ENCODE data around the gene MAJIN. TPM values are rescaled to one million over a fixed set of nuclear protein-coding genes. Genes with fewer than 3 reads are reported as not detected.

MAJIN gene
- total and polyA plus RNA-seq, 9 of the 15 experiments (the other 6 are each of a cell fraction or from before 2014, with no cell fraction given), result 0.17 to 0.83 (median 0.24) TPM; not detected in 2

DNA sequence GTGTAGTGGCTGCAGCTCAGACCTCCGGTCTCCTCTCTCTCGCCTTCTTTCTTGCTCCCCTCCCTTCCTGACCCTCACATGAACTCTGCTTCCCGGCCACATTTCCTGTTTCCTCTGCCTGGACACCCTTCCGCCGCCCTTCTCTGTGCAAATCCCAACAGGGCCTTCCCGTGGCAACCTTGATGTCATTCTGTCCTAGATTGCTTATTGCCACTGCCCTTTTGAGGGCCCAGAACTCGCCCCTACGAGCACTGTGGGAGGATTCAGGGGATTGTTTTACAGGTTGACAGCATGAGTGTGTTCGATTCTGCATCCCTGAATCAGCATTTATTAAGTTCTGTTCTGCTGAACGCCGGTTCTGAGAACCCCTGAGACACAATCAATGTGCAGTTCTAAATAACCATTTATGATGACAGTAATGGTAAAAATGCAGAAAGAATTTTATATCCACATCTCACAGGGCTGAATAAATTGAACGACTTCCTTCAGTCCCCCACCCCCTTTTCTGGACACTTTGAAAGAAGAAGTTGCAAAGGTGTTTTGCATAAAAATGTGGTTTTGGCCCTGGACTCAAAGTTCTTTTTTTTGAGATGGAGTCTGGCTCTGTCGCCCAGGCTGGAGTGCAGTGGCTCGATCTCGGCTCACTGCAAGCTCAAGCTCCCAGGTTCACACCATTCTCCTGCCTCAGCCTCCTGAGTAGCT, 18.5 kb upstream of the MAJIN start (continued):
- TF ChIP-seq, protein P1, sequence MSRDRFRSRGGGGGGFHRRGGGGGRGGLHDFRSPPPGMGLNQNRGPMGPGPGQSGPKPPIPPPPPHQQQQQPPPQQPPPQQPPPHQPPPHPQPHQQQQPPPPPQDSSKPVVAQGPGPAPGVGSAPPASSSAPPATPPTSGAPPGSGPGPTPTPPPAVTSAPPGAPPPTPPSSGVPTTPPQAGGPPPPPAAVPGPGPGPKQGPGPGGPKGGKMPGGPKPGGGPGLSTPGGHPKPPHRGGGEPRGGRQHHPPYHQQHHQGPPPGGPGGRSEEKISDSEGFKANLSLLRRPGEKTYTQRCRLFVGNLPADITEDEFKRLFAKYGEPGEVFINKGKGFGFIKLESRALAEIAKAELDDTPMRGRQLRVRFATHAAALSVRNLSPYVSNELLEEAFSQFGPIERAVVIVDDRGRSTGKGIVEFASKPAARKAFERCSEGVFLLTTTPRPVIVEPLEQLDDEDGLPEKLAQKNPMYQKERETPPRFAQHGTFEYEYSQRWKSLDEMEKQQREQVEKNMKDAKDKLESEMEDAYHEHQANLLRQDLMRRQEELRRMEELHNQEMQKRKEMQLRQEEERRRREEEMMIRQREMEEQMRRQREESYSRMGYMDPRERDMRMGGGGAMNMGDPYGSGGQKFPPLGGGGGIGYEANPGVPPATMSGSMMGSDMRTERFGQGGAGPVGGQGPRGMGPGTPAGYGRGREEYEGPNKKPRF (IDR thresholded peaks at IDR 0.05; ENCODE audit: low read depth, low read length), result no peak
- no peak for TF ChIP-seq ZNF41 (CRISPR knock-in tag; conservative IDR thresholded peaks at IDR 0.05)
- no peak for TF ChIP-seq NELFE (IDR thresholded peaks at IDR 0.05; ENCODE audit: insufficient read depth, insufficient read length)
- TF ChIP-seq ZNF408 (CRISPR knock-in tag; IDR thresholded peaks at IDR 0.05; ENCODE audit: low read depth), result no peak
- TF ChIP-seq, protein P2, sequence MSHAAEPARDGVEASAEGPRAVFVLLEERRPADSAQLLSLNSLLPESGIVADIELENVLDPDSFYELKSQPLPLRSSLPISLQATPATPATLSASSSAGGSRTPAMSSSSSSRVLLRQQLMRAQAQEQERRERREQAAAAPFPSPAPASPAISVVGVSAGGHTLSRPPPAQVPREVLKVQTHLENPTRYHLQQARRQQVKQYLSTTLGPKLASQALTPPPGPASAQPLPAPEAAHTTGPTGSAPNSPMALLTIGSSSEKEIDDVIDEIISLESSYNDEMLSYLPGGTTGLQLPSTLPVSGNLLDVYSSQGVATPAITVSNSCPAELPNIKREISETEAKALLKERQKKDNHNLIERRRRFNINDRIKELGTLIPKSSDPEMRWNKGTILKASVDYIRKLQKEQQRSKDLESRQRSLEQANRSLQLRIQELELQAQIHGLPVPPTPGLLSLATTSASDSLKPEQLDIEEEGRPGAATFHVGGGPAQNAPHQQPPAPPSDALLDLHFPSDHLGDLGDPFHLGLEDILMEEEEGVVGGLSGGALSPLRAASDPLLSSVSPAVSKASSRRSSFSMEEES (CRISPR knock-in tag; IDR thresholded peaks at IDR 0.05), result no peak
- peak; percentile 81 for TF ChIP-seq GABPA (tag; conservative IDR thresholded peaks at IDR 0.05; ENCODE audit: low read depth)
- no peak for TF ChIP-seq CBFA2T2 (conservative IDR thresholded peaks at IDR 0.05)
- no peak for TF ChIP-seq GATA2 (CRISPR knock-in tag; IDR thresholded peaks at IDR 0.05)
- TF ChIP-seq NCOA1 (IDR thresholded peaks at IDR 0.05; ENCODE audit: low read depth), result no peak
- no peak for TF ChIP-seq SREBF1 (IDR thresholded peaks at IDR 0.05; ENCODE audit: borderline replicate concordance, low read depth, low read length)
- TF ChIP-seq PHF20 (IDR thresholded peaks at IDR 0.05; ENCODE audit: partially characterized antibody), result peak; percentile 60
- peak; percentile 83 for TF ChIP-seq MAFG (tag; conservative IDR thresholded peaks at IDR 0.05)
- TF ChIP-seq, protein P3, sequence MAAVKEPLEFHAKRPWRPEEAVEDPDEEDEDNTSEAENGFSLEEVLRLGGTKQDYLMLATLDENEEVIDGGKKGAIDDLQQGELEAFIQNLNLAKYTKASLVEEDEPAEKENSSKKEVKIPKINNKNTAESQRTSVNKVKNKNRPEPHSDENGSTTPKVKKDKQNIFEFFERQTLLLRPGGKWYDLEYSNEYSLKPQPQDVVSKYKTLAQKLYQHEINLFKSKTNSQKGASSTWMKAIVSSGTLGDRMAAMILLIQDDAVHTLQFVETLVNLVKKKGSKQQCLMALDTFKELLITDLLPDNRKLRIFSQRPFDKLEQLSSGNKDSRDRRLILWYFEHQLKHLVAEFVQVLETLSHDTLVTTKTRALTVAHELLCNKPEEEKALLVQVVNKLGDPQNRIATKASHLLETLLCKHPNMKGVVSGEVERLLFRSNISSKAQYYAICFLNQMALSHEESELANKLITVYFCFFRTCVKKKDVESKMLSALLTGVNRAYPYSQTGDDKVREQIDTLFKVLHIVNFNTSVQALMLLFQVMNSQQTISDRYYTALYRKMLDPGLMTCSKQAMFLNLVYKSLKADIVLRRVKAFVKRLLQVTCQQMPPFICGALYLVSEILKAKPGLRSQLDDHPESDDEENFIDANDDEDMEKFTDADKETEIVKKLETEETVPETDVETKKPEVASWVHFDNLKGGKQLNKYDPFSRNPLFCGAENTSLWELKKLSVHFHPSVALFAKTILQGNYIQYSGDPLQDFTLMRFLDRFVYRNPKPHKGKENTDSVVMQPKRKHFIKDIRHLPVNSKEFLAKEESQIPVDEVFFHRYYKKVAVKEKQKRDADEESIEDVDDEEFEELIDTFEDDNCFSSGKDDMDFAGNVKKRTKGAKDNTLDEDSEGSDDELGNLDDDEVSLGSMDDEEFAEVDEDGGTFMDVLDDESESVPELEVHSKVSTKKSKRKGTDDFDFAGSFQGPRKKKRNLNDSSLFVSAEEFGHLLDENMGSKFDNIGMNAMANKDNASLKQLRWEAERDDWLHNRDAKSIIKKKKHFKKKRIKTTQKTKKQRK (IDR thresholded peaks at IDR 0.05; ENCODE audit: borderline replicate concordance, low read depth, low read length), result no peak
- TF ChIP-seq, protein P4, sequence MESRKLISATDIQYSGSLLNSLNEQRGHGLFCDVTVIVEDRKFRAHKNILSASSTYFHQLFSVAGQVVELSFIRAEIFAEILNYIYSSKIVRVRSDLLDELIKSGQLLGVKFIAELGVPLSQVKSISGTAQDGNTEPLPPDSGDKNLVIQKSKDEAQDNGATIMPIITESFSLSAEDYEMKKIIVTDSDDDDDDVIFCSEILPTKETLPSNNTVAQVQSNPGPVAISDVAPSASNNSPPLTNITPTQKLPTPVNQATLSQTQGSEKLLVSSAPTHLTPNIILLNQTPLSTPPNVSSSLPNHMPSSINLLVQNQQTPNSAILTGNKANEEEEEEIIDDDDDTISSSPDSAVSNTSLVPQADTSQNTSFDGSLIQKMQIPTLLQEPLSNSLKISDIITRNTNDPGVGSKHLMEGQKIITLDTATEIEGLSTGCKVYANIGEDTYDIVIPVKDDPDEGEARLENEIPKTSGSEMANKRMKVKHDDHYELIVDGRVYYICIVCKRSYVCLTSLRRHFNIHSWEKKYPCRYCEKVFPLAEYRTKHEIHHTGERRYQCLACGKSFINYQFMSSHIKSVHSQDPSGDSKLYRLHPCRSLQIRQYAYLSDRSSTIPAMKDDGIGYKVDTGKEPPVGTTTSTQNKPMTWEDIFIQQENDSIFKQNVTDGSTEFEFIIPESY (CRISPR knock-in tag; IDR thresholded peaks at IDR 0.05), result no peak
- TF ChIP-seq ZNF316 (IDR thresholded peaks at IDR 0.05), result peak; percentile 96
- no peak for TF ChIP-seq HSF4 (CRISPR knock-in tag; IDR thresholded peaks at IDR 0.05; ENCODE audit: borderline replicate concordance)
- TF ChIP-seq ARID1B (IDR thresholded peaks at IDR 0.05), result peak; percentile 20; the same call in 1 of the 2 replicates
- no peak for TF ChIP-seq CBX3 (IDR thresholded peaks at IDR 0.05; ENCODE audit: borderline replicate concordance in 1 of 2, low read length in 2 of 2)
- 0 out of 2 replicates have a peak, but pooled peaks have one; percentile 43 for TF ChIP-seq ELF1 (tag; IDR thresholded peaks at IDR 0.05)

Measured in K562 (cell line).